Keratinocyte (primary cell): Measurements from ENCODE around the gene MFAP2.

ENCODE experiments used
- EZH2 ChIP-seq: IDR thresholded peaks from one replicate; pipeline ENCODE4 v1.6.1; 2012; ENCODE audit warnings: inconsistent platforms, mild to moderate bottlenecking, low read length, moderate library complexity
- TF ChIP-seq, protein P1 (sequence below), 3 experiments: IDR thresholded peaks in 1 of 3; conservative IDR thresholded peaks in 1 of 3; optimal IDR thresholded peaks in 1 of 3; 2 replicates in 2 of 3; 3 replicates in 1 of 3; pipeline versions ENCODE3 to v1.5.1; 2011; ENCODE audit warnings: low read length in 3 of 3, mild to moderate bottlenecking in 3 of 3, moderate library complexity in 2 of 3, control low read depth in 1 of 3, inconsistent platforms in 1 of 3; ENCODE audit not compliant: insufficient read depth in 2 of 3; ENCODE audit errors: extremely low read depth in 1 of 3

DNA sequence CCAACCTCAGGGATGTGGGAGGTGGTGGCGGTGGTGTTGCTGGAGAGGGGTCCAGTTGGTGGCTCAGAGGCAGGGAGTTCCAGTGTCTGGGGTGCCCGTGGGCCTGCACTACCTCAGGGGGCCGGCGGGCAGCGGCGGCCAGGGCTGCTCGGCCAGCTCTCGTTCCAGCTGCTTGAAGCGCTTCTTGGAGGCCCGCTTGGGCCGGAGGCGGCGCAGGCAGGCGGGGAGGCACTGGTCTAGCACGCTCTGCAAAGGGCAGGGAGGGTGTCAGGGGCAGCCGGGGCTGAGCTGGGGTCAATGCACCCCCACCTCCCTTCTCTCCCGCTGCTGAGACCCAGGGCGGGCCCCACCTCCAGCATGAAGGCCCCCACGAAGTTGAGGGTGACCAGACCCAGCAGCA is 5.7 kb upstream of the MFAP2 start:
- TF ChIP-seq, protein P1, sequence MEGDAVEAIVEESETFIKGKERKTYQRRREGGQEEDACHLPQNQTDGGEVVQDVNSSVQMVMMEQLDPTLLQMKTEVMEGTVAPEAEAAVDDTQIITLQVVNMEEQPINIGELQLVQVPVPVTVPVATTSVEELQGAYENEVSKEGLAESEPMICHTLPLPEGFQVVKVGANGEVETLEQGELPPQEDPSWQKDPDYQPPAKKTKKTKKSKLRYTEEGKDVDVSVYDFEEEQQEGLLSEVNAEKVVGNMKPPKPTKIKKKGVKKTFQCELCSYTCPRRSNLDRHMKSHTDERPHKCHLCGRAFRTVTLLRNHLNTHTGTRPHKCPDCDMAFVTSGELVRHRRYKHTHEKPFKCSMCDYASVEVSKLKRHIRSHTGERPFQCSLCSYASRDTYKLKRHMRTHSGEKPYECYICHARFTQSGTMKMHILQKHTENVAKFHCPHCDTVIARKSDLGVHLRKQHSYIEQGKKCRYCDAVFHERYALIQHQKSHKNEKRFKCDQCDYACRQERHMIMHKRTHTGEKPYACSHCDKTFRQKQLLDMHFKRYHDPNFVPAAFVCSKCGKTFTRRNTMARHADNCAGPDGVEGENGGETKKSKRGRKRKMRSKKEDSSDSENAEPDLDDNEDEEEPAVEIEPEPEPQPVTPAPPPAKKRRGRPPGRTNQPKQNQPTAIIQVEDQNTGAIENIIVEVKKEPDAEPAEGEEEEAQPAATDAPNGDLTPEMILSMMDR (optimal IDR thresholded peaks at IDR 0.05 in 1 of 3, IDR thresholded peaks at IDR 0.05 in 1 of 3, conservative IDR thresholded peaks at IDR 0.05 in 1 of 3; ENCODE audit: extremely low read depth in 1 of 3, insufficient read depth in 2 of 3, low read length in 3 of 3), result no peak
- no peak for TF ChIP-seq EZH2
